Prostate gland (tissue), 1 donor: ENCODE measurements around the gene GCNT2.

Source experiments
- POLR2A ChIP-seq: fragments of 450-650 bp; IDR thresholded peaks from one replicate; pipeline ENCODE4 v1.6.1; 2016; ENCODE audit warnings: antibody characterized with exemption, mild to moderate bottlenecking
- POLR2AphosphoS5 ChIP-seq: sonication (generic); formaldehyde crosslinking; IDR thresholded peaks from one replicate; pipeline ENCODE4 v1.6.1; 2017; ENCODE audit warnings: antibody characterized with exemption

DNA sequence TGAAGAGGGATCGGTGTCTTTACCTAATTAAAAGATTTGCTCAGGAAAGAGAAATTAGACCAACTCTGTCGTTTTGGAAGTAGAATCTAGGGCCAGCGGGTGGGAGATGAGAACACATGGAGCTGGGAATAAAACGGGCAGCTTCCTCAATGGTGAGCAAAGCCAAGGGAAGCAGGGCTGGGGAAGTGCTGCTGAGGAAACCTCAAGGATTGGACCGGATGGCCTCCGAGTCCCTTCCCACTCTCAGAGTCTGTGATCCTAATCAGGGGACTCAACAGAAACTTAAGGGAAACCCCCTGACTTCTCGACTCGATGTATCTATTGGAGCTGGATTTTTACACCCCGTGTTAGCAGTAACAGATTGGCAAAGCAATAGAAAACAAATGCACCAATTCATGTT lies 10.8 kb downstream of the GCNT2 start:
- TF ChIP-seq POLR2AphosphoS5: no peak
- no peak for TF ChIP-seq POLR2A
